VCaP (cell line): ENCODE measurements around the gene THBS2.

ENCODE experiments used
- H3K27ac ChIP-seq: fragments of 450-650 bp; 2 replicates; pipeline ENCODE4 v1.5.1; 2017
- TF ChIP-seq, protein P1 (sequence below): fragments of 450-650 bp; conservative IDR thresholded peaks from 2 replicates; pipeline ENCODE4 v1.5.1; 2017; ENCODE audit warnings: mild to moderate bottlenecking, moderate library complexity

THBS2 gene

GRCh38 chr6:169194737-169195136, 58.9 kb downstream of the THBS2 start:
- no peak overlapping the region for H3K27ac ChIP-seq
- TF ChIP-seq, protein P1, sequence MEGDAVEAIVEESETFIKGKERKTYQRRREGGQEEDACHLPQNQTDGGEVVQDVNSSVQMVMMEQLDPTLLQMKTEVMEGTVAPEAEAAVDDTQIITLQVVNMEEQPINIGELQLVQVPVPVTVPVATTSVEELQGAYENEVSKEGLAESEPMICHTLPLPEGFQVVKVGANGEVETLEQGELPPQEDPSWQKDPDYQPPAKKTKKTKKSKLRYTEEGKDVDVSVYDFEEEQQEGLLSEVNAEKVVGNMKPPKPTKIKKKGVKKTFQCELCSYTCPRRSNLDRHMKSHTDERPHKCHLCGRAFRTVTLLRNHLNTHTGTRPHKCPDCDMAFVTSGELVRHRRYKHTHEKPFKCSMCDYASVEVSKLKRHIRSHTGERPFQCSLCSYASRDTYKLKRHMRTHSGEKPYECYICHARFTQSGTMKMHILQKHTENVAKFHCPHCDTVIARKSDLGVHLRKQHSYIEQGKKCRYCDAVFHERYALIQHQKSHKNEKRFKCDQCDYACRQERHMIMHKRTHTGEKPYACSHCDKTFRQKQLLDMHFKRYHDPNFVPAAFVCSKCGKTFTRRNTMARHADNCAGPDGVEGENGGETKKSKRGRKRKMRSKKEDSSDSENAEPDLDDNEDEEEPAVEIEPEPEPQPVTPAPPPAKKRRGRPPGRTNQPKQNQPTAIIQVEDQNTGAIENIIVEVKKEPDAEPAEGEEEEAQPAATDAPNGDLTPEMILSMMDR, result no peak

DNA sequence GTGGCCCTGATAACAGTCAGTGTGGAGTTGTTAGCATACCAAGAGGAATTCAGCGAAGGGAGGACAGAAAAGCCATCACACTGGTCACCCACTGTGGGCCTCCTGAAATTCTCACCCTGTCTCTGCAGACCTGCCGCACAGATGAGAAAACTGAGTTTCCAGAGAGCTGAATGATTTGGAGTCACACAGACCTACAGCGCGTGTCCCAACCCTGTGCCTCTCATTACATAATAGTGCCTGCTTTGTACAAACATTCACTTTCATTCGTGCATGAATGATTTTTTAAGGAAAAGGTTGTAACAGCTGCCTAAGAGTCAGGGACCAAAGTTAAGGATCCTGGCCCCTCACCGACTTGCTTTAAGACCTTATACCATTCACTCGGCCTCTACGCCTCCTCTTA, 62.7 kb downstream of the THBS2 start:
- TF ChIP-seq, protein P1, result no peak
- no peak overlapping the region for H3K27ac ChIP-seq

DNA sequence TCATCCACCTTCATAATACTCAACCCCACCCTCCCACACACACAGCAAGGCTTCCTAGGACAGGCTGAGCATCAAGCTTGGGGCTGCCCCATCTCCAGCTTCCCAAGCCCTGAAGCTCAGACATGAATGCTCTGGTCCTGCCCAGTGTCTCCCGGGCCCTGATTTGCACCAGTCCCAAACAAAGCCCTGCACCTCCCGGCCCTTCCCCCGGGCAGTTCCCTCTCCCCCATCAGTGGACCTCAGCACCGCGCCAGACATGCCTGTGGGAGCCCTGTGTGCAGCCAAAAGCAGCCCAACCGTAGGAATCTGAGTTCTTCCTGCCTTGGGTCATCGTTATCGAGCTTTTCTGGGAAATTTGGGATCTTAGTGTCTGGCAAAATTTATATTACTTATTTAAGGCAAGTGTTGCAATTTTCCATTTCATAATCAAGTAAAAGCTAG, 63.5 kb downstream of the THBS2 start:
- H3K27ac ChIP-seq, result no peak overlapping the region
- TF ChIP-seq, protein P1, result no peak

- H3K27ac ChIP-seq, result no peak overlapping the region
- TF ChIP-seq, protein P1, result no peak
Observed at GRCh38 chr6:169189686-169190085, 64.0 kb downstream of the THBS2 start.

DNA sequence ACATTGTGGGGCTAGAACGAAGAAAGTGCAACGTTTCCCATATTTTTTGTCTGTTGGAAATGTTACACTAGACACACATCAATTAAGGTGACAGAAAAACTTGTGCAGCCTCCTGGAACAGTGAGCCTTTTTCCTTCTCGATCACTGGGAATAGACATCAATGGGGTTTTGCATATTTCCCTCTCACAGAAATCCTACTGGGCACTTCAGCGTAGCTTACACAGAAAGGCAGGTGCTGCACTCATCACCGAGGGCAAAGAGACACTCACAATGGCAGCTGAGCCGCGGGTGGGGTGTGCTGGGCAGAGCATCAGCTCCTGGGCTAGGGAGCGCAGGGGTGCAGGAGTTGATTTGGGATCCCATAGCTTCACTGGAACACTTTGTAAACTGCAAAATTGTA, 64.5 kb downstream of the THBS2 start:
- TF ChIP-seq, protein P1, result no peak
- no peak overlapping the region for H3K27ac ChIP-seq

GRCh38 chr6:169188475-169188874, 65.2 kb downstream of the THBS2 start:
- H3K27ac ChIP-seq, result no peak overlapping the region
- TF ChIP-seq, protein P1, result no peak

GRCh38 chr6:169188051-169188470, 65.6 kb downstream of the THBS2 start:
- TF ChIP-seq, protein P1, result no peak
- no peak overlapping the region for H3K27ac ChIP-seq
